ENCODE data around the gene PCED1A. TPM values are rescaled to one million over a fixed set of nuclear protein-coding genes. Genes with fewer than 3 reads are reported as not detected.

The PCED1A gene
- total and polyA plus RNA-seq, 2 donors (not counting 1 experiment from before 2014, with no cell fraction given): 96.8 to 176 TPM

DNA sequence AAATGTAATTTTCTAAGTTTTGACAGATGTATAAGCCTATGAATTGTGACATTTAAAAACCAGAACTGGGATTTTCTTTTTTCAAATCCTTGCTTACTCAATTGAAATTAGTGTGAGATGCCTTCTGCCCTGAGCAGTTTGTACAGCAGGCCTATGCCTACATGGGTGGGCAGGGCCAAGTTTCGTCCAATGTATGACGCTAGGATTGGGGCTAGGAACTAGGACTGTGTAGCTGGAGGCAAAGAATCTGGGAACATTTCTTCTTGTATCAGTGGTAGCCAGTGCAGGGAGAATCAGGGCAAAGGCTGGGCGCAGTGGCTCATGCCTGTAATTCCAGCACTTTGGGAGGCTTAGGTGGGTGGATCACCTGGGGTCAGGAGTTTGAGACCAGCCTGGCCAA, 28.9 kb upstream of the PCED1A start:
- Mint-ChIP-seq H3K9me3 (ENCODE audit: insufficient read depth) (no peaks in the 10 kb centered on the region), H3K4me1 (peaks cover 11% of the 10 kb centered on the region), H3K27ac (no peak overlapping the region), H3K4me3 (no peak overlapping the region), H3K27me3 (peaks cover 8% of the 10 kb centered on the region)
- Histone ChIP-seq H4K20me1 (ENCODE audit: control insufficient read depth, insufficient read depth, low read length, poor library complexity, severe bottlenecking) (no peaks in the 10 kb centered on the region), H2AFZ (ENCODE audit: insufficient read depth, low read depth, low read length, poor library complexity, severe bottlenecking) (no peak overlapping the region), H3K4me2 (replicated peaks; ENCODE audit: low read depth, low read length, poor library complexity, severe bottlenecking) (no peak overlapping the region), H3K27me3 (replicated peaks in 1 of 4; ENCODE audit: control extremely low read depth in 1 of 4, control insufficient read depth in 3 of 4, insufficient read depth in 4 of 4, low read length in 3 of 4) (peaks cover 0 to 11% (median 0%) of the 10 kb centered on the region in 4 experiments), H3K9me3 (ENCODE audit: control extremely low read depth in 1 of 3, control insufficient read depth in 2 of 3, insufficient read depth in 1 of 3, low read length in 2 of 3) (no peaks in the 10 kb centered on the region), H3K36me3 (replicated peaks in 1 of 2; ENCODE audit: control extremely low read depth in 1 of 2, control insufficient read depth in 1 of 2, extremely low read depth in 1 of 2, insufficient read depth in 2 of 2, low read length in 1 of 2) (peaks cover 0 to 11% of the 10 kb centered on the region in 2 experiments), H3K27ac (ENCODE audit: low read length in 2 of 2) (no peak overlapping the region), H3K9ac (ENCODE audit: low read length) (no peak overlapping the region), H3K4me1 (ENCODE audit: control insufficient read depth in 2 of 2, insufficient read depth in 2 of 2, low read length in 2 of 2) (peaks cover 11 to 17% of the 10 kb centered on the region in 2 donors), H3K4me3 (ENCODE audit: control extremely low read depth in 1 of 5, extremely low read depth in 1 of 5, insufficient read depth in 1 of 5, low read depth in 2 of 5, low read length in 4 of 5) (no peak overlapping the region), H3K79me2 (ENCODE audit: control insufficient read depth, insufficient read depth, low read length) (peaks cover 8% of the 10 kb centered on the region)
- CTCF ChIA-PET: no interaction called here
- intact Hi-C loops (cut with micrococcal nuclease): no loop called here
- TF ChIP-seq, protein P1, sequence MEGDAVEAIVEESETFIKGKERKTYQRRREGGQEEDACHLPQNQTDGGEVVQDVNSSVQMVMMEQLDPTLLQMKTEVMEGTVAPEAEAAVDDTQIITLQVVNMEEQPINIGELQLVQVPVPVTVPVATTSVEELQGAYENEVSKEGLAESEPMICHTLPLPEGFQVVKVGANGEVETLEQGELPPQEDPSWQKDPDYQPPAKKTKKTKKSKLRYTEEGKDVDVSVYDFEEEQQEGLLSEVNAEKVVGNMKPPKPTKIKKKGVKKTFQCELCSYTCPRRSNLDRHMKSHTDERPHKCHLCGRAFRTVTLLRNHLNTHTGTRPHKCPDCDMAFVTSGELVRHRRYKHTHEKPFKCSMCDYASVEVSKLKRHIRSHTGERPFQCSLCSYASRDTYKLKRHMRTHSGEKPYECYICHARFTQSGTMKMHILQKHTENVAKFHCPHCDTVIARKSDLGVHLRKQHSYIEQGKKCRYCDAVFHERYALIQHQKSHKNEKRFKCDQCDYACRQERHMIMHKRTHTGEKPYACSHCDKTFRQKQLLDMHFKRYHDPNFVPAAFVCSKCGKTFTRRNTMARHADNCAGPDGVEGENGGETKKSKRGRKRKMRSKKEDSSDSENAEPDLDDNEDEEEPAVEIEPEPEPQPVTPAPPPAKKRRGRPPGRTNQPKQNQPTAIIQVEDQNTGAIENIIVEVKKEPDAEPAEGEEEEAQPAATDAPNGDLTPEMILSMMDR (IDR thresholded peaks at IDR 0.05): no peak
- TF ChIP-seq EZH2 (IDR thresholded peaks at IDR 0.05; ENCODE audit: borderline replicate concordance, insufficient read depth, low read depth, low read length, poor library complexity, severe bottlenecking): no peak
- ATAC-seq (ENCODE audit: low read depth) (no peak), DNase-seq (no peak)
- WGBS (ENCODE audit: insufficient coverage): 100% methylated on average over 3 of the region's 3 CpGs
- POLR2A ChIA-PET: no interaction called here

GRCh38 chr20:2867081-2867864, 26.8 kb upstream of the PCED1A start:
- Mint-ChIP-seq H3K4me3 (no peak overlapping the region), H3K27ac (no peak overlapping the region), H3K4me1 (peaks cover 8% of the 10 kb centered on the region), H3K27me3 (peaks cover 8% of the 10 kb centered on the region), H3K9me3 (ENCODE audit: insufficient read depth) (no peaks in the 10 kb centered on the region)
- DNase-seq (no peak), ATAC-seq (ENCODE audit: low read depth) (no peak)
- Histone ChIP-seq H3K4me2 (replicated peaks; ENCODE audit: low read depth, low read length, poor library complexity, severe bottlenecking) (no peak overlapping the region), H3K27ac (ENCODE audit: low read length in 2 of 2) (no peak overlapping the region), H3K79me2 (ENCODE audit: control insufficient read depth, insufficient read depth, low read length) (no peaks in the 10 kb centered on the region), H3K4me1 (ENCODE audit: control insufficient read depth in 2 of 2, insufficient read depth in 2 of 2, low read length in 2 of 2) (peaks cover 5 to 8% of the 10 kb centered on the region in 2 donors), H4K20me1 (ENCODE audit: control insufficient read depth, insufficient read depth, low read length, poor library complexity, severe bottlenecking) (no peaks in the 10 kb centered on the region), H3K4me3 (ENCODE audit: control extremely low read depth in 1 of 5, extremely low read depth in 1 of 5, insufficient read depth in 1 of 5, low read depth in 2 of 5, low read length in 4 of 5) (no peak overlapping the region), H3K9ac (ENCODE audit: low read length) (no peak overlapping the region), H3K36me3 (replicated peaks in 1 of 2; ENCODE audit: control extremely low read depth in 1 of 2, control insufficient read depth in 1 of 2, extremely low read depth in 1 of 2, insufficient read depth in 2 of 2, low read length in 1 of 2) (peaks cover 0 to 21% of the 10 kb centered on the region in 2 experiments), H3K9me3 (ENCODE audit: control extremely low read depth in 1 of 3, control insufficient read depth in 2 of 3, insufficient read depth in 1 of 3, low read length in 2 of 3) (no peaks in the 10 kb centered on the region), H3K27me3 (replicated peaks in 1 of 4; ENCODE audit: control extremely low read depth in 1 of 4, control insufficient read depth in 3 of 4, insufficient read depth in 4 of 4, low read length in 3 of 4) (peaks cover 0 to 9% (median 0%) of the 10 kb centered on the region in 4 experiments), H2AFZ (ENCODE audit: insufficient read depth, low read depth, low read length, poor library complexity, severe bottlenecking) (no peak overlapping the region)
- intact Hi-C loops (cut with micrococcal nuclease): no loop called here
- POLR2A ChIA-PET: no interaction called here
- WGBS (ENCODE audit: insufficient coverage): 55% methylated on average over 10 of the region's 12 CpGs
- CTCF ChIA-PET: no interaction called here
- no peak for TF ChIP-seq EZH2 (IDR thresholded peaks at IDR 0.05; ENCODE audit: borderline replicate concordance, insufficient read depth, low read depth, low read length, poor library complexity, severe bottlenecking)
- TF ChIP-seq, protein P1 (IDR thresholded peaks at IDR 0.05): no peak

All from B cell (primary cell).